ENCODE measurements around the gene IL27RA. TPM values are rescaled to one million over a fixed set of nuclear protein-coding genes. Genes with fewer than 3 reads are reported as not detected.
A peak's percentile ranks its signal among the peaks of the same experiment; 100 is the strongest.

Gene IL27RA
- total RNA-seq, 1 experiment from 2014 or later: 2.7 TPM

GRCh38 chr19:14088634-14089411, 57.3 kb downstream of the IL27RA start:
- BruUV-seq (replicated peaks): no TSS peak
- no peaks in the 10 kb centered on the region for H3K27me3 Mint-ChIP-seq (ENCODE audit: insufficient read depth, unreplicated experiment)
- H3K4me3 Mint-ChIP-seq (ENCODE audit: unreplicated experiment): peak overlapping the region; percentile 78
- H3K27ac Mint-ChIP-seq (ENCODE audit: low read depth, unreplicated experiment): no peak overlapping the region
- peaks cover 12% of the 10 kb centered on the region for H3K4me1 Mint-ChIP-seq (ENCODE audit: insufficient read depth, unreplicated experiment)
- ChIA-PET POLR2A (interaction anchor here (0.5 to 2.2 kb wide), 2 partner anchors 7 to 30 kb away, joined by 3 to 14 read pairs; no protein-coding TSS in a partner anchor), CTCF (interaction anchor here (0.6 kb wide), 2 partner anchors 17 to 53 kb away, joined by 3 read pairs; partner anchors contain the start of gene MISP3)
- no peak for TF ChIP-seq CTCF (IDR thresholded peaks at IDR 0.05; ENCODE audit: unreplicated experiment)
- H3K9me3 Mint-ChIP-seq (ENCODE audit: unreplicated experiment): no peaks in the 10 kb centered on the region
- H3K36me3 Mint-ChIP-seq (ENCODE audit: insufficient read depth, unreplicated experiment): peaks cover 27% of the 10 kb centered on the region
- intact Hi-C loops (cut with micrococcal nuclease): no loop called here
- no peak for DNase-seq (ENCODE audit: unreplicated experiment)

- H3K27ac Mint-ChIP-seq (ENCODE audit: low read depth, unreplicated experiment): no peak overlapping the region
- H3K4me3 Mint-ChIP-seq (ENCODE audit: unreplicated experiment): peak overlapping the region; percentile 78
- POLR2A ChIA-PET: interaction anchor here (0.5 to 2.2 kb wide), 2 partner anchors 8 to 29 kb away, joined by 3 to 14 read pairs; no protein-coding TSS in a partner anchor
- peaks cover 12% of the 10 kb centered on the region for H3K4me1 Mint-ChIP-seq (ENCODE audit: insufficient read depth, unreplicated experiment)
- DNase-seq (ENCODE audit: unreplicated experiment): no peak
- BruUV-seq (replicated peaks): no TSS peak
- peaks cover 27% of the 10 kb centered on the region for H3K36me3 Mint-ChIP-seq (ENCODE audit: insufficient read depth, unreplicated experiment)
- intact Hi-C loops (cut with micrococcal nuclease): no loop called here
- no peak for TF ChIP-seq CTCF (IDR thresholded peaks at IDR 0.05; ENCODE audit: unreplicated experiment)
- H3K27me3 Mint-ChIP-seq (ENCODE audit: insufficient read depth, unreplicated experiment): no peaks in the 10 kb centered on the region
- CTCF ChIA-PET: interaction anchor here (0.6 kb wide), 2 partner anchors 17 to 53 kb away, joined by 3 read pairs; partner anchors contain the start of gene MISP3
- H3K9me3 Mint-ChIP-seq (ENCODE audit: unreplicated experiment): no peaks in the 10 kb centered on the region
Measured at GRCh38 chr19:14089412-14089661, 57.8 kb downstream of the IL27RA start.

GRCh38 chr19:14089662-14090508, 58.3 kb downstream of the IL27RA start:
- ChIA-PET POLR2A (interaction anchor here (0.5 to 2.2 kb wide), 6 partner anchors 9 to 425 kb away, joined by 3 to 14 read pairs (median 4); no protein-coding TSS in a partner anchor), CTCF (no interaction called here)
- TF ChIP-seq CTCF (IDR thresholded peaks at IDR 0.05; ENCODE audit: unreplicated experiment): no peak
- Mint-ChIP-seq H3K27me3 (ENCODE audit: insufficient read depth, unreplicated experiment) (no peaks in the 10 kb centered on the region), H3K9me3 (ENCODE audit: unreplicated experiment) (no peaks in the 10 kb centered on the region), H3K4me1 (ENCODE audit: insufficient read depth, unreplicated experiment) (peaks cover 12% of the 10 kb centered on the region), H3K27ac (ENCODE audit: low read depth, unreplicated experiment) (no peak overlapping the region), H3K36me3 (ENCODE audit: insufficient read depth, unreplicated experiment) (peaks cover 27% of the 10 kb centered on the region), H3K4me3 (ENCODE audit: unreplicated experiment) (peak overlapping the region; percentile 78)
- peak; percentile 54 for DNase-seq (ENCODE audit: unreplicated experiment)
- intact Hi-C loops (cut with micrococcal nuclease): no loop called here
- BruUV-seq (replicated peaks): no TSS peak

- ChIA-PET POLR2A (interaction anchor here (0.7 to 2.9 kb wide), 4 partner anchors 9 to 1200 kb away, joined by 3 to 14 read pairs (median 7); partner anchors contain the start of gene GCDH), CTCF (no interaction called here)
- H3K27me3 Mint-ChIP-seq (ENCODE audit: insufficient read depth, unreplicated experiment): no peaks in the 10 kb centered on the region
- peaks cover 27% of the 10 kb centered on the region for H3K36me3 Mint-ChIP-seq (ENCODE audit: insufficient read depth, unreplicated experiment)
- no peak within 1 kb of the TSS for H3K27ac Mint-ChIP-seq (ENCODE audit: low read depth, unreplicated experiment)
- H3K4me3 Mint-ChIP-seq (ENCODE audit: unreplicated experiment): peak within 1 kb of the TSS; percentile 78
- DNase-seq (ENCODE audit: unreplicated experiment): peak; percentile 78
- H3K9me3 Mint-ChIP-seq (ENCODE audit: unreplicated experiment): no peaks in the 10 kb centered on the region
- no peak for TF ChIP-seq CTCF (IDR thresholded peaks at IDR 0.05; ENCODE audit: unreplicated experiment)
- no TSS peak for BruUV-seq (replicated peaks)
- intact Hi-C loops (cut with micrococcal nuclease): no loop called here
- peaks cover 12% of the 10 kb centered on the region for H3K4me1 Mint-ChIP-seq (ENCODE audit: insufficient read depth, unreplicated experiment)
Measured at GRCh38 chr19:14090509-14091080, 59.0 kb downstream of the IL27RA start, which contains the start of gene SAMD1. TSS of gene SAMD1 (minus strand) at chr19:14090751.
